ENCODE data around the gene PET117. TPM values are rescaled to one million over a fixed set of nuclear protein-coding genes. Genes with fewer than 3 reads are reported as not detected.

PET117 gene
- total RNA-seq, 1 donor from 2014 or later, result 58.3 TPM

DNA sequence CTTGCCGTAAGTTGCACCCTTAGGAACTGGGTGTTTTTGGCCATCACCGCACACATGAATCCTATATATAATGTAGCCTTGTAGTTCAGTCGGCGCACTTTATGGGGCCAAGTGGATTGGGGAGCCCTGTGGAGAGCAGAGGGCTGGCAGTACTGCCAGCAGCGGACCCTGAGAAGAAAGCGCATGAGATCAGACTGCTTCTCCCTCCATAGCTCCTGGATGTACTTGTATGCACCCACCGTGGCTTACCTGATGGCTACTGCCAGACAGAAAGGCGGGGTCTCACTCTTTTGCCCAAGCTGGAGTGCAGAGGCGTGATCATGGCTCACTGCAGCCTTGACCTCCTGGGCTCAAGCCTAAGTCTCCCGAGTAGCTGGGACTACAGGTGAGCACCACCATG lies 47.2 kb upstream of the PET117 start:
- Histone ChIP-seq H3K36me3 (no peaks in the 10 kb centered on the region), H3K9ac (no peak overlapping the region), H3K79me2 (ENCODE audit: low read depth) (no peaks in the 10 kb centered on the region), H3K4me3 (no peak overlapping the region), H3F3A (ENCODE audit: low read depth) (no peaks in the 10 kb centered on the region), H3K27ac (no peak overlapping the region), H3K4me1 (no peaks in the 10 kb centered on the region), H3K9me3 (ENCODE audit: low read depth) (no peaks in the 10 kb centered on the region), H3K4me2 (no peak overlapping the region), H4K20me1 (ENCODE audit: low read depth) (no peaks in the 10 kb centered on the region), H2AFZ (replicated peaks) (no peak overlapping the region), H3K27me3 (no peaks in the 10 kb centered on the region)
- no peaks in the 10 kb centered on the region for H3K9me3 Mint-ChIP-seq
- no peaks in the 10 kb centered on the region for H3K36me3 Mint-ChIP-seq
- H3K4me3 Mint-ChIP-seq, result no peak overlapping the region
- no peaks in the 10 kb centered on the region for H3K4me1 Mint-ChIP-seq
- no peak overlapping the region for H3K27ac Mint-ChIP-seq
- H3K27me3 Mint-ChIP-seq (ENCODE audit: insufficient read depth, low read depth), result peaks cover 9% of the 10 kb centered on the region
- DNase-seq (ENCODE audit: low spot score), result no peak
- no peak for TF ChIP-seq EZH2 (IDR thresholded peaks at IDR 0.05)
- no peak for TF ChIP-seq EZH2phosphoT487 (IDR thresholded peaks at IDR 0.05)
- TF ChIP-seq, protein P1, sequence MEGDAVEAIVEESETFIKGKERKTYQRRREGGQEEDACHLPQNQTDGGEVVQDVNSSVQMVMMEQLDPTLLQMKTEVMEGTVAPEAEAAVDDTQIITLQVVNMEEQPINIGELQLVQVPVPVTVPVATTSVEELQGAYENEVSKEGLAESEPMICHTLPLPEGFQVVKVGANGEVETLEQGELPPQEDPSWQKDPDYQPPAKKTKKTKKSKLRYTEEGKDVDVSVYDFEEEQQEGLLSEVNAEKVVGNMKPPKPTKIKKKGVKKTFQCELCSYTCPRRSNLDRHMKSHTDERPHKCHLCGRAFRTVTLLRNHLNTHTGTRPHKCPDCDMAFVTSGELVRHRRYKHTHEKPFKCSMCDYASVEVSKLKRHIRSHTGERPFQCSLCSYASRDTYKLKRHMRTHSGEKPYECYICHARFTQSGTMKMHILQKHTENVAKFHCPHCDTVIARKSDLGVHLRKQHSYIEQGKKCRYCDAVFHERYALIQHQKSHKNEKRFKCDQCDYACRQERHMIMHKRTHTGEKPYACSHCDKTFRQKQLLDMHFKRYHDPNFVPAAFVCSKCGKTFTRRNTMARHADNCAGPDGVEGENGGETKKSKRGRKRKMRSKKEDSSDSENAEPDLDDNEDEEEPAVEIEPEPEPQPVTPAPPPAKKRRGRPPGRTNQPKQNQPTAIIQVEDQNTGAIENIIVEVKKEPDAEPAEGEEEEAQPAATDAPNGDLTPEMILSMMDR (IDR thresholded peaks at IDR 0.05), result no peak

DNA sequence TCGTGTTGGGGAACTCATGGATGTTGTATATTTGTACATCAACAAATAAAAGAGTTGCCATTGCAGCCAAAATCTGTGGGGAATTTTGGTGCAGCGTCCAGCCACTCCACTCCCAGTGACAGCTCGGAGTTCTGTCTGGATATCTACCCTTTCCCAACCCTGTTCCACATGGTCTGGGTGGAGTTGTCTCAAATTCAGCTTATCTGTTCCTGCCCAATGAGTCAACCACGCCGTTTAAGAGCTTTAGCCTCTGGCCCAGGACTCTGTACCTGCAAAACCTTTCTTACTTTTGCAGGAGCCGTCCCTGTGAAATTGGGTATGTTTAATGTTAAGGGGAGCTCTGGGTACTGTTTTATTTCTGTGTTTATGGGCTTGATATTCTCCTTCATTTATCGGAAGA lies 46.0 kb upstream of the PET117 start:
- Histone ChIP-seq H3K9ac (no peak overlapping the region), H3K27me3 (no peaks in the 10 kb centered on the region), H3K4me2 (no peak overlapping the region), H2AFZ (replicated peaks) (no peak overlapping the region), H3K36me3 (no peaks in the 10 kb centered on the region), H3K27ac (no peak overlapping the region), H3K4me3 (no peak overlapping the region), H4K20me1 (ENCODE audit: low read depth) (no peaks in the 10 kb centered on the region), H3F3A (ENCODE audit: low read depth) (no peaks in the 10 kb centered on the region), H3K4me1 (no peaks in the 10 kb centered on the region), H3K9me3 (ENCODE audit: low read depth) (no peaks in the 10 kb centered on the region), H3K79me2 (ENCODE audit: low read depth) (no peaks in the 10 kb centered on the region)
- no peak overlapping the region for H3K27ac Mint-ChIP-seq
- H3K4me1 Mint-ChIP-seq, result no peaks in the 10 kb centered on the region
- H3K27me3 Mint-ChIP-seq (ENCODE audit: insufficient read depth, low read depth), result peaks cover 9% of the 10 kb centered on the region
- H3K4me3 Mint-ChIP-seq, result peak overlapping the region; percentile 28
- H3K9me3 Mint-ChIP-seq, result no peaks in the 10 kb centered on the region
- H3K36me3 Mint-ChIP-seq, result no peaks in the 10 kb centered on the region
- TF ChIP-seq, protein P1 (IDR thresholded peaks at IDR 0.05), result no peak
- TF ChIP-seq EZH2 (IDR thresholded peaks at IDR 0.05) (no peak), EZH2phosphoT487 (IDR thresholded peaks at IDR 0.05) (no peak)
- no peak for DNase-seq (ENCODE audit: low spot score)

DNA sequence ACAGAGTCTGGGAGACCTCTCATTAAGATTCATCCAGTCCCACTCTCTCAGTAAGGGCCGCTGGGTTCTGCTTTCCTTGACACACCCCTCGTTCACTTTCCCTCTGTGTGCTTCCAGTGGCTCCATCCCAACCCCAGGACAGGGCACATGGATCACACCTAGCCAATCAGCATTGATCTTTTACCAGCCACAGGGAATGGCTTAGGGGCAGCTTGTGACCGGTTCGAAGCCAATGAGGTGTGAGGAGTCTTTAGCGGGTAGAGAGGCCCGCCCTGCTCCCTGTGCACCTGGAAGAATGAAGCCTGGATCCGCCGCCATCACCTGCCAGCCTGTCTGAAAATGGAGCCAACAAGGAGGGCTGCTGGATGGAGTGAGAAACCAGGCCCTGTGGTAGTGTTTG lies 44.8 kb upstream of the PET117 start:
- TF ChIP-seq EZH2 (IDR thresholded peaks at IDR 0.05), result no peak
- TF ChIP-seq EZH2phosphoT487 (IDR thresholded peaks at IDR 0.05), result no peak
- TF ChIP-seq, protein P1 (IDR thresholded peaks at IDR 0.05), result no peak
- no peaks in the 10 kb centered on the region for H3K36me3 ChIP-seq
- H3K79me2 ChIP-seq (ENCODE audit: low read depth), result no peaks in the 10 kb centered on the region
- no peaks in the 10 kb centered on the region for H3K9me3 Mint-ChIP-seq
- H3K4me1 Mint-ChIP-seq, result no peaks in the 10 kb centered on the region
- H3K27me3 ChIP-seq, result no peaks in the 10 kb centered on the region
- H3K4me1 ChIP-seq, result no peaks in the 10 kb centered on the region
- H3K9me3 ChIP-seq (ENCODE audit: low read depth), result no peaks in the 10 kb centered on the region
- H3K36me3 Mint-ChIP-seq, result no peaks in the 10 kb centered on the region
- no peak overlapping the region for H3K9ac ChIP-seq
- peak overlapping the region; percentile 17 for H2AFZ ChIP-seq (replicated peaks)
- no peak for DNase-seq (ENCODE audit: low spot score)
- no peak overlapping the region for H3K4me3 Mint-ChIP-seq
- no peaks in the 10 kb centered on the region for H3F3A ChIP-seq (ENCODE audit: low read depth)
- H3K27ac ChIP-seq, result no peak overlapping the region
- H3K27ac Mint-ChIP-seq, result no peak overlapping the region
- no peak overlapping the region for H3K4me2 ChIP-seq
- H3K4me3 ChIP-seq, result no peak overlapping the region
- H3K27me3 Mint-ChIP-seq (ENCODE audit: insufficient read depth, low read depth), result peaks cover 9% of the 10 kb centered on the region
- no peaks in the 10 kb centered on the region for H4K20me1 ChIP-seq (ENCODE audit: low read depth)
